GM10266 (cell line): Measurements from ENCODE around the gene MAP7D2.

Source experiments
- DNase-seq: peaks from one replicate; pipeline ENCODE4 v3.0.0; 2012; ENCODE audit errors: extremely low spot score
- TF ChIP-seq, protein P1 (sequence below): IDR thresholded peaks from 2 replicates; pipeline ENCODE4 v1.5.1; 2012; ENCODE audit warnings: mild to moderate bottlenecking, low read depth; ENCODE audit not compliant: control insufficient read depth, insufficient read depth; ENCODE audit errors: missing control alignments

The MAP7D2 gene

GRCh38 chrX:20112022-20112774 lies 4.5 kb downstream of the MAP7D2 start:
- TF ChIP-seq, protein P1, sequence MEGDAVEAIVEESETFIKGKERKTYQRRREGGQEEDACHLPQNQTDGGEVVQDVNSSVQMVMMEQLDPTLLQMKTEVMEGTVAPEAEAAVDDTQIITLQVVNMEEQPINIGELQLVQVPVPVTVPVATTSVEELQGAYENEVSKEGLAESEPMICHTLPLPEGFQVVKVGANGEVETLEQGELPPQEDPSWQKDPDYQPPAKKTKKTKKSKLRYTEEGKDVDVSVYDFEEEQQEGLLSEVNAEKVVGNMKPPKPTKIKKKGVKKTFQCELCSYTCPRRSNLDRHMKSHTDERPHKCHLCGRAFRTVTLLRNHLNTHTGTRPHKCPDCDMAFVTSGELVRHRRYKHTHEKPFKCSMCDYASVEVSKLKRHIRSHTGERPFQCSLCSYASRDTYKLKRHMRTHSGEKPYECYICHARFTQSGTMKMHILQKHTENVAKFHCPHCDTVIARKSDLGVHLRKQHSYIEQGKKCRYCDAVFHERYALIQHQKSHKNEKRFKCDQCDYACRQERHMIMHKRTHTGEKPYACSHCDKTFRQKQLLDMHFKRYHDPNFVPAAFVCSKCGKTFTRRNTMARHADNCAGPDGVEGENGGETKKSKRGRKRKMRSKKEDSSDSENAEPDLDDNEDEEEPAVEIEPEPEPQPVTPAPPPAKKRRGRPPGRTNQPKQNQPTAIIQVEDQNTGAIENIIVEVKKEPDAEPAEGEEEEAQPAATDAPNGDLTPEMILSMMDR = no peak

DNA sequence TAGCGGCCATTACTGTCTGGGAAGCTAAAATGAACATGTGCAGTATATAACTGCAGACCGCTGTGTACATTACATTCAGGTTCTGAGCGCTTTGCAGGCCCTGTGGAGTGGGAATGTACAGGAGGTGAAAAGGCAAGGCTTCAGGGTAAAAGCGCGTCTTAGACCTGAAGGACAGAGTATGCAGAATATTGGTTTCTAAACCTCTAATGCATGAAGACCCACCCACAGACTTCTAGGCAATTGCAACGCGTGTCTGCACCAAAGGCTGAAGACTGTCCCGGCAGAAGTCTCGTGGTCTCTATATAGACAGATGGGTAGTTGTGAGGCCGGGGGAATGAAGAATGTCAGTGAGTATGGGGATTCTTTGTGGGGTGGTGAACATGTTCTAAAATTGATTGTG lies 5.4 kb downstream of the MAP7D2 start:
- DNase-seq = no peak
- TF ChIP-seq, protein P1 = no peak

More at GRCh38 chrX:20112022-20112774, 4.5 kb downstream of the MAP7D2 start:
- DNase-seq = no peak

DNA sequence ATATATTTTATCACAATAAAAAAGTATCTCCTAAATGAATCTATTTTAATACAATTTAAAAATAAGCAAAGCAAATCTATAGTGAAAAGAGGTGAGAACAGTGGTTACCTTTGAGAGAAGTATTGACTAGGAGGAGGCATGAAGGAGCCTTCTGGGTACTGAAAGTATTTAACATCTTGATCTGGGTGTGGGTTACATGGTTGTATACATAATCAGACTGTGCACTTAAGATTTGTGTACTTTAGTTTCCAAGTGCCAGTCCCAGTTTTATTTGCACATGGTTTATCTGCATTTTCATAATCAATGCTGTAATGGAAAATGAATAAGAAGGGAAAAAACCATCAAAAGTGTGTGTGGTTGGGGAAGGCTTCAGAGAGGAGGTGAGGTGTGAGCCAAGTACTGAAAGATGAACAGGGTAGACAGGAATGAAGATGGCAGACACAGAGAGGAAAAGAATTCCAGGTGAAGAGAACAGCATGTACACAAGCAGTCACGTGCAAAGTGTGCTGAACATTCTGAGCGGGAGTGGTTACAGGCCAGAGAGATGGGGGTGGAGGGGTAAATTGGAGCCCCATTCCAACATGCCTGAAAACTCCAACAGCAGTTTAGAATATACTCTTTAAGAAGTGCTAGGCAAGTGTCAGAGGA lies 14.6 kb downstream of the MAP7D2 start:
- TF ChIP-seq, protein P1 = no peak
- no peak for DNase-seq

GRCh38 chrX:20091499-20091898 lies 25.2 kb downstream of the MAP7D2 start:
- TF ChIP-seq, protein P1 = no peak
- no peak for DNase-seq

GRCh38 chrX:20089845-20090244 lies 26.9 kb downstream of the MAP7D2 start:
- TF ChIP-seq, protein P1 = no peak
- DNase-seq = no peak

GRCh38 chrX:20080277-20080676 lies 36.4 kb downstream of the MAP7D2 start:
- TF ChIP-seq, protein P1 = no peak

DNA sequence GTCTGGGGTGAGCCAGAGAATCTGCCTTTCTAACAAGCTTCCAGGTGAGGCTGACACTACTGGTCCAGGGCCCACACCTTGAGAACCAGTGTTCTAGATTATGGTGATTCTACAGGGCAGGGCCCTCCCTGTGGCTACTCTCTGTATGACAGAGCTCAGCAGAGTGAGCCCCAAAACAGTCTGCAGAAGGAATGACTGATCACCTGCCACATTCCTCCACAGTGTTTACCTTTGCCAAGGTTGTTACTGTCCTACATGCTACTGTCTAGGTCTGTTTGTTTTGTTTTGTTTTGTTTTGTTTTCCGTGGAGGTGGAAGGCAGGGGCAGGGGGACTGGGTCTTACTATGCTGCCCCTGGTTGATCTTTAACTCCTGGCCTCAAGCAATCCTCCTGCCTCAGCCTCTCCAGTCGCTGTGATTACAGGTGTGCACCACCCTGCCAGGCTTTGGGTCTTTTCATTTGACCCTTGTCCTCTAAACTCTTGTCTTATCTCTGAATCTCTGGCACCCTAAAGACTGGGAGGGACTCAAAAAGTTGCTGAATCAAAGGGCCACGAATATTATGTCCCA lies 45.1 kb downstream of the MAP7D2 start:
- TF ChIP-seq, protein P1 = no peak

More at GRCh38 chrX:20080277-20080676, 36.4 kb downstream of the MAP7D2 start:
- DNase-seq = no peak

More for the DNA sequence above, 45.1 kb downstream of the MAP7D2 start:
- DNase-seq = no peak
